Measurements from ENCODE around the gene CAPN5.

- no peak for TF ChIP-seq RAD21 (IDR thresholded peaks at IDR 0.05; ENCODE audit: insufficient read depth, low read depth, low read length)
- TF ChIP-seq ATF2 (IDR thresholded peaks at IDR 0.05; ENCODE audit: low read length), result no peak
- no peak for TF ChIP-seq NRF1 (conservative IDR thresholded peaks at IDR 0.05; ENCODE audit: low read depth, low read length)
- no peak for TF ChIP-seq SP1 (IDR thresholded peaks at IDR 0.05; ENCODE audit: low read depth, low read length)
- TF ChIP-seq CTCF (IDR thresholded peaks at IDR 0.05 in 2 of 3, conservative IDR thresholded peaks at IDR 0.05 in 1 of 3; ENCODE audit: control insufficient read depth in 2 of 3, extremely low read depth in 1 of 3, insufficient read depth in 1 of 3, low read depth in 3 of 3, low read length in 3 of 3), result no peak
- no peak for TF ChIP-seq E2F4 (IDR thresholded peaks at IDR 0.05; ENCODE audit: low read depth, low read length)
- no peak for TF ChIP-seq IRF3 (IDR thresholded peaks at IDR 0.05)
- no peak for TF ChIP-seq TCF3 (IDR thresholded peaks at IDR 0.05; ENCODE audit: borderline replicate concordance, insufficient read depth, low read depth, low read length)
Measured at GRCh38 chr11:77108436-77108835, 41.7 kb downstream of the CAPN5 start.
